T-helper 2 cell treated with Interferon-gamma antibody and Interleukin-4, amounts not matched to agents 5 μg/mL and 100 μg/mL, for 36 hours (primary cell): ENCODE measurements around the gene BMAL1.

Source experiments
- DNase-seq: peaks from one replicate; pipeline ENCODE4 v3.0.0; 2021; ENCODE audit warnings: low spot score
- H3K27ac Mint-ChIP-seq: one replicate; pipeline ENCODE4 v1.8.0; 2021; ENCODE audit warnings: mild to moderate bottlenecking, mixed read lengths
- H3K27me3 Mint-ChIP-seq: one replicate; pipeline ENCODE4 v1.8.0; 2021; ENCODE audit warnings: low read depth, mixed read lengths
- H3K36me3 Mint-ChIP-seq: one replicate; pipeline ENCODE4 v1.8.0; 2021; ENCODE audit warnings: low read depth, mixed read lengths
- H3K4me1 Mint-ChIP-seq: one replicate; pipeline ENCODE4 v1.8.0; 2021; ENCODE audit warnings: low read depth, mixed read lengths
- H3K4me3 Mint-ChIP-seq: one replicate; pipeline ENCODE4 v1.8.0; 2022; ENCODE audit warnings: mild to moderate bottlenecking, moderate library complexity, mixed read lengths
- H3K9me3 Mint-ChIP-seq: one replicate; pipeline ENCODE4 v1.8.0; 2021; ENCODE audit warnings: mixed read lengths

BMAL1 gene

GRCh38 chr11:13362596-13363109 lies 85.1 kb downstream of the BMAL1 start:
- no peaks in the 10 kb centered on the region for H3K27me3 Mint-ChIP-seq
- H3K9me3 Mint-ChIP-seq = no peaks in the 10 kb centered on the region
- no peaks in the 10 kb centered on the region for H3K4me1 Mint-ChIP-seq
- H3K27ac Mint-ChIP-seq = no peak overlapping the region
- peaks cover 15% of the 10 kb centered on the region for H3K36me3 Mint-ChIP-seq
- no peak overlapping the region for H3K4me3 Mint-ChIP-seq
- DNase-seq = no peak

GRCh38 chr11:13364388-13364787 lies 86.8 kb downstream of the BMAL1 start:
- Mint-ChIP-seq H3K36me3 (peaks cover 20% of the 10 kb centered on the region), H3K27ac (no peak overlapping the region), H3K27me3 (no peaks in the 10 kb centered on the region), H3K9me3 (no peaks in the 10 kb centered on the region), H3K4me1 (no peaks in the 10 kb centered on the region), H3K4me3 (no peak overlapping the region)
- no peak for DNase-seq

GRCh38 chr11:13366266-13367026 lies 88.9 kb downstream of the BMAL1 start:
- no peak overlapping the region for H3K4me3 Mint-ChIP-seq
- H3K9me3 Mint-ChIP-seq = no peaks in the 10 kb centered on the region
- peaks cover 17% of the 10 kb centered on the region for H3K36me3 Mint-ChIP-seq
- H3K4me1 Mint-ChIP-seq = no peaks in the 10 kb centered on the region
- H3K27me3 Mint-ChIP-seq = no peaks in the 10 kb centered on the region
- no peak for DNase-seq
- no peak overlapping the region for H3K27ac Mint-ChIP-seq

GRCh38 chr11:13367115-13367514 lies 89.5 kb downstream of the BMAL1 start:
- H3K4me3 Mint-ChIP-seq = no peak overlapping the region
- no peaks in the 10 kb centered on the region for H3K9me3 Mint-ChIP-seq
- H3K27ac Mint-ChIP-seq = no peak overlapping the region
- DNase-seq = no peak
- no peaks in the 10 kb centered on the region for H3K27me3 Mint-ChIP-seq
- H3K36me3 Mint-ChIP-seq = peaks cover 16% of the 10 kb centered on the region
- no peaks in the 10 kb centered on the region for H3K4me1 Mint-ChIP-seq

- Mint-ChIP-seq H3K27me3 (no peaks in the 10 kb centered on the region), H3K4me3 (no peak overlapping the region), H3K36me3 (peaks cover 15% of the 10 kb centered on the region), H3K27ac (no peak overlapping the region), H3K4me1 (no peaks in the 10 kb centered on the region), H3K9me3 (no peaks in the 10 kb centered on the region)
- DNase-seq = no peak
Observed at GRCh38 chr11:13368041-13368446, 90.5 kb downstream of the BMAL1 start.

GRCh38 chr11:13373216-13373615 lies 95.6 kb downstream of the BMAL1 start:
- Mint-ChIP-seq H3K36me3 (peaks cover 17% of the 10 kb centered on the region), H3K27ac (no peak overlapping the region), H3K27me3 (no peaks in the 10 kb centered on the region), H3K4me1 (no peaks in the 10 kb centered on the region), H3K9me3 (no peaks in the 10 kb centered on the region), H3K4me3 (no peak overlapping the region)
- DNase-seq = no peak

GRCh38 chr11:13375798-13376197 lies 98.2 kb downstream of the BMAL1 start:
- Mint-ChIP-seq H3K4me3 (no peak overlapping the region), H3K27me3 (no peaks in the 10 kb centered on the region), H3K27ac (no peak overlapping the region), H3K9me3 (no peaks in the 10 kb centered on the region), H3K4me1 (no peaks in the 10 kb centered on the region), H3K36me3 (peaks cover 23% of the 10 kb centered on the region)
- no peak for DNase-seq

GRCh38 chr11:13376402-13376801 lies 98.8 kb downstream of the BMAL1 start:
- peaks cover 26% of the 10 kb centered on the region for H3K36me3 Mint-ChIP-seq
- H3K4me3 Mint-ChIP-seq = no peak overlapping the region
- no peak overlapping the region for H3K27ac Mint-ChIP-seq
- no peaks in the 10 kb centered on the region for H3K4me1 Mint-ChIP-seq
- no peak for DNase-seq
- no peaks in the 10 kb centered on the region for H3K9me3 Mint-ChIP-seq
- no peaks in the 10 kb centered on the region for H3K27me3 Mint-ChIP-seq

- Mint-ChIP-seq H3K27ac (no peak overlapping the region), H3K4me1 (no peaks in the 10 kb centered on the region), H3K9me3 (no peaks in the 10 kb centered on the region), H3K27me3 (no peaks in the 10 kb centered on the region), H3K4me3 (no peak overlapping the region), H3K36me3 (peaks cover 26% of the 10 kb centered on the region)
- DNase-seq = no peak
Observed at GRCh38 chr11:13376838-13377237, 99.2 kb downstream of the BMAL1 start.

GRCh38 chr11:13378316-13378715 lies 100.7 kb downstream of the BMAL1 start:
- no peaks in the 10 kb centered on the region for H3K4me1 Mint-ChIP-seq
- no peaks in the 10 kb centered on the region for H3K9me3 Mint-ChIP-seq
- H3K27ac Mint-ChIP-seq = no peak overlapping the region
- H3K27me3 Mint-ChIP-seq = no peaks in the 10 kb centered on the region
- DNase-seq = no peak
- H3K4me3 Mint-ChIP-seq = no peak overlapping the region
- H3K36me3 Mint-ChIP-seq = peaks cover 33% of the 10 kb centered on the region

GRCh38 chr11:13380731-13381130 lies 103.1 kb downstream of the BMAL1 start:
- Mint-ChIP-seq H3K4me3 (no peak overlapping the region), H3K4me1 (no peaks in the 10 kb centered on the region), H3K36me3 (peaks cover 32% of the 10 kb centered on the region), H3K27ac (no peak overlapping the region), H3K9me3 (no peaks in the 10 kb centered on the region), H3K27me3 (no peaks in the 10 kb centered on the region)
- no peak for DNase-seq

GRCh38 chr11:13382751-13383150 lies 105.2 kb downstream of the BMAL1 start:
- H3K4me3 Mint-ChIP-seq = no peak overlapping the region
- H3K27ac Mint-ChIP-seq = no peak overlapping the region
- H3K36me3 Mint-ChIP-seq = peaks cover 27% of the 10 kb centered on the region
- H3K27me3 Mint-ChIP-seq = no peaks in the 10 kb centered on the region
- no peaks in the 10 kb centered on the region for H3K4me1 Mint-ChIP-seq
- H3K9me3 Mint-ChIP-seq = no peaks in the 10 kb centered on the region
- no peak for DNase-seq

- peaks cover 33% of the 10 kb centered on the region for H3K36me3 Mint-ChIP-seq
- DNase-seq = no peak
- peaks cover 4% of the 10 kb centered on the region for H3K4me1 Mint-ChIP-seq
- no peaks in the 10 kb centered on the region for H3K9me3 Mint-ChIP-seq
- no peak overlapping the region for H3K4me3 Mint-ChIP-seq
- no peak overlapping the region for H3K27ac Mint-ChIP-seq
- no peaks in the 10 kb centered on the region for H3K27me3 Mint-ChIP-seq
Observed at GRCh38 chr11:13384908-13385640, 107.5 kb downstream of the BMAL1 start.

- Mint-ChIP-seq H3K36me3 (peaks cover 36% of the 10 kb centered on the region), H3K27me3 (no peaks in the 10 kb centered on the region), H3K4me1 (peaks cover 4% of the 10 kb centered on the region), H3K9me3 (no peaks in the 10 kb centered on the region), H3K27ac (no peak overlapping the region), H3K4me3 (no peak overlapping the region)
- DNase-seq = no peak
Observed at GRCh38 chr11:13386567-13386966, 109.0 kb downstream of the BMAL1 start.
